ENCODE measurements around the gene LENG8. TPM values are rescaled to one million over a fixed set of nuclear protein-coding genes. Genes with fewer than 3 reads are reported as not detected.
A peak's percentile ranks its signal among the peaks of the same experiment; 100 is the strongest.

The LENG8 gene
- total and polyA plus RNA-seq, 2 of the 4 experiments (the other 2 are of a cell fraction): 21.1 to 93.9 TPM

DNA sequence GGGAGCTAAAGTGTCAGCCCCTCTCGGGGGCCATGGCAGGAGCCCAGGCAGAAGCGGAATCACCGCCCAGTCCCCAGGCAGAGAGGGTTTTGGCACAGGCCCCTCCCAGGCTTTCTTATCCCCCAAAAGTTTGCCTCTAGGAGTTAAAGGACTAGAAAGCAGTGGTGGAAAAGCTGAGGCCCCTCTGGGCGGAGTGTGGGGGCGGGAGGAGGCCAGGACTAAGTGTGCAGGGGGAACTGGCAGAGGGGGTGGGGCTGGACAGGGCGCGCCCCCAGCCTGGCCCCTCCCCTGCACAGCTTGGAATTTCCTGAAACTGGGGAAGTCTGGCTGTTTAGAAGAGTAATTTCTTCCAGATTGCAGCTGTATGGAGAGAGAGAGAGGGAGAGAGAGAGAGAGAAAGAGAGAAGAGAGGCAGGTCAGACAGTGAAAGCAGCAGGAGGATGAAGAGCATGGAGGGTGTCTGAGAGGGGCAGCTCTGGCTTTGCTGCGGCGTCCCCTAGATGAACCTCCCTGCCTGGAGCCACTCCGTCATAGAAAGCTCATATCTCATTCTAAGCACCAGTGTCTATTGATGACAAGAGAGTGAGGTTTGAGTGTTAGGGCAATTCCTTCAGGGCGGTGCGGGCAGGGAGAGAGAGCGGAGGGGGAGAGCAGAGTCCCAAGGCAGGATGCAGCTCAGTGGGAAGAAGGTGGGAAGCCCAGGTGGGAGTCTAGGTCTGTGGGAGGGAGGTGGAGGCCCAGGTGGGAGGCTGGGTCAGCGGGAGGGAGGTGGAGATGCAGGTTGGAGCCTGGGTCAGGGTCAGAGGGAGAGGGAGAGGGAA is 24.3 kb downstream of the LENG8 start, which contains the start of gene CDC42EP5:
Gene CDC42EP5, minus strand, starts transcription at position 226 of the 821 bp plus-strand sequence. CDS start 7,749 bp downstream, outside the sequence.
- peak; percentile 85 for DNase-seq
- in situ Hi-C loops (cut with MboI; ENCODE audit: low sequenced_read_pairs) (loop anchor here (25.0 kb wide), 4 partner anchors 361 to 1664 kb away; partner anchors contain the start of genes NAT14, NDUFA3, OSCAR and PRPF31), intact Hi-C loops (cut with micrococcal nuclease) (loop anchor here (10.0 kb wide), 1 partner anchor 592 kb away; the partner anchor contains the start of gene RDH13), dilution Hi-C loops (cut with HindIII; ENCODE audit: low sequenced_read_pairs, unreplicated experiment) (no loop called here)
- ChIA-PET POLR2A (ENCODE audit: unreplicated experiment) (interaction anchor here (1.4 kb wide), 1 partner anchor 24 kb away, joined by 3 read pairs; the partner anchor contains the start of gene LENG8), CTCF (interaction anchor here (0.6 to 1.4 kb wide), 2 partner anchors 8 to 10 kb away, joined by 3 to 4 read pairs; partner anchors contain the start of gene LENG9)
- Histone ChIP-seq H4K91ac (ENCODE audit: insufficient read depth, low read depth, low read length) (peak within 1 kb of the TSS; percentile 56), H3K23ac (ENCODE audit: low read depth, low read length) (peak within 1 kb of the TSS; percentile 34; the same call in 1 of the 2 replicates), H3K4me1 (ENCODE audit: control insufficient read depth, insufficient read depth, low read length) (peaks cover 12% of the 10 kb centered on the region), H3K27me3 (ENCODE audit: control insufficient read depth, insufficient read depth, low read length) (0 out of 2 replicates have a peak, but pooled peaks cover 2% of the 10 kb centered on the region), H3K4ac (ENCODE audit: low read depth, low read length) (peak within 1 kb of the TSS; percentile 83), H4K8ac (ENCODE audit: low read depth in 2 of 2, low read length in 2 of 2) (peak within 1 kb of the TSS; percentile 68 to 96), H2BK15ac (ENCODE audit: low read depth, low read length) (peak within 1 kb of the TSS; percentile 70; the same call in 1 of the 3 replicates), H2BK5ac (ENCODE audit: low read depth, low read length, poor library complexity, severe bottlenecking) (peak within 1 kb of the TSS; percentile 53), H3K9ac (ENCODE audit: low read depth, low read length) (peak within 1 kb of the TSS; percentile 81), H3K4me3 (ENCODE audit: insufficient read depth, low read depth, low read length) (peak within 1 kb of the TSS; percentile 69), H3K56ac (ENCODE audit: extremely low read depth, insufficient read depth, low read length) (peak within 1 kb of the TSS; percentile 54; the same call in 1 of the 2 replicates), H3K36me3 (ENCODE audit: control insufficient read depth, insufficient read depth, low read length) (no peaks in the 10 kb centered on the region; the same call in 1 of the 2 replicates), H3K27ac (ENCODE audit: insufficient read depth, low read length) (peak within 1 kb of the TSS; percentile 92), H3K4me2 (ENCODE audit: low read depth, low read length) (peak within 1 kb of the TSS; percentile 94), H2AK9ac (replicated peaks; ENCODE audit: low read depth, low read length, poor library complexity) (peak within 1 kb of the TSS; percentile 94), H3K9me1 (ENCODE audit: insufficient read depth, low read length) (peaks cover 4% of the 10 kb centered on the region; the same call in 1 of the 2 replicates), H4K20me1 (ENCODE audit: insufficient read depth, low read length) (no peaks in the 10 kb centered on the region), H3K79me1 (ENCODE audit: low read depth in 1 of 2, low read length in 2 of 2) (peaks cover 0 to 7% of the 10 kb centered on the region in 2 experiments; a peak in 1 of 4 replicates), H3K14ac (replicated peaks; ENCODE audit: low read depth, low read length) (peak within 1 kb of the TSS; percentile 64), H3K18ac (ENCODE audit: low read depth, low read length) (peak within 1 kb of the TSS; percentile 54), H2BK20ac (ENCODE audit: low read depth, low read length) (peak within 1 kb of the TSS; percentile 12), H2AK5ac (ENCODE audit: low read depth, low read length) (peak within 1 kb of the TSS; percentile 90), H4K5ac (ENCODE audit: low read depth, low read length) (peak within 1 kb of the TSS; percentile 68), H2AFZ (replicated peaks; ENCODE audit: low read length, poor library complexity) (peak within 1 kb of the TSS; percentile 88), H3K9me3 (ENCODE audit: control insufficient read depth, insufficient read depth, low read length) (no peaks in the 10 kb centered on the region), H2BK120ac (ENCODE audit: low read depth, low read length) (peak within 1 kb of the TSS; percentile 53)
- no TSS peak for BruUV-seq (replicated peaks)
- peak; percentile 99 for ATAC-seq (ENCODE audit: low read depth)
- WGBS, 2 experiments (ENCODE audit: extremely low coverage in 2 of 2, insufficient read length in 1 of 2): 17% methylated on average over 1 of the region's 14 CpGs; no CpG with 5 or more reads in 1 of the 2 experiments
- no peak for TF ChIP-seq CTCF (conservative IDR thresholded peaks at IDR 0.05; ENCODE audit: low read depth, low read length)
- TF ChIP-seq RCOR1 (IDR thresholded peaks at IDR 0.05; ENCODE audit: insufficient replicate concordance, low read length): no peak
- TF ChIP-seq FOS (IDR thresholded peaks at IDR 0.05; ENCODE audit: low read depth, low read length): no peak
- no peak for TF ChIP-seq POLR2A (IDR thresholded peaks at IDR 0.05; ENCODE audit: low read depth, low read length)
- no peak for TF ChIP-seq CEBPB (IDR thresholded peaks at IDR 0.05; ENCODE audit: low read depth, low read length)
- TF ChIP-seq MAZ (IDR thresholded peaks at IDR 0.05; ENCODE audit: borderline replicate concordance, low read depth, low read length): peak; percentile 86; the same call in 1 of the 2 replicates
- no peak for TF ChIP-seq SMC3 (IDR thresholded peaks at IDR 0.05; ENCODE audit: low read depth, low read length)

Measured in IMR-90 (cell line).